Activated naive CD8-positive, alpha-beta T cell treated with anti-CD3 and anti-CD28 coated beads, Interleukin-2, amount 50 U/mL, for 16 hours (primary cell): ENCODE measurements around the gene OSBPL8.

Experiments used
- DNase-seq: peaks from one replicate; pipeline ENCODE4 v3.0.0-alpha.2; 2020; ENCODE audit warnings: low read depth, low spot score

OSBPL8 gene

GRCh38 chr12:76559400-76560085, at the start of gene OSBPL8:
Gene OSBPL8 (minus strand): TSS chr12:76559771. CDS start chr12:76487551, 72,220 bp downstream.
- DNase-seq = peak; percentile 88

- DNase-seq = no peak
Measured at GRCh38 chr12:76608070-76608469, 48.5 kb upstream of the OSBPL8 start.

- no peak for DNase-seq
Measured at GRCh38 chr12:76595056-76595455, 35.5 kb upstream of the OSBPL8 start.

- DNase-seq = no peak
Measured at GRCh38 chr12:76591476-76591875, 31.9 kb upstream of the OSBPL8 start.

GRCh38 chr12:76590131-76590530, 30.6 kb upstream of the OSBPL8 start:
- no peak for DNase-seq

- no peak for DNase-seq
Measured at GRCh38 chr12:76588881-76589565, 29.5 kb upstream of the OSBPL8 start.

GRCh38 chr12:76587428-76588178, 28.0 kb upstream of the OSBPL8 start:
- no peak for DNase-seq

- DNase-seq = no peak
Measured at GRCh38 chr12:76586764-76587395, 27.3 kb upstream of the OSBPL8 start.

- DNase-seq = no peak
Measured at GRCh38 chr12:76583301-76583700, 23.7 kb upstream of the OSBPL8 start.

- DNase-seq = no peak
Measured at GRCh38 chr12:76573840-76574373, 14.3 kb upstream of the OSBPL8 start.

GRCh38 chr12:76571256-76571655, 11.7 kb upstream of the OSBPL8 start:
- DNase-seq = no peak

- DNase-seq = no peak
Measured at GRCh38 chr12:76569685-76570604, 10.4 kb upstream of the OSBPL8 start.

- no peak for DNase-seq
Measured at GRCh38 chr12:76568888-76569551, 9.4 kb upstream of the OSBPL8 start.

- no peak for DNase-seq
Measured at GRCh38 chr12:76568130-76568529, 8.6 kb upstream of the OSBPL8 start.

- DNase-seq = no peak
Measured at GRCh38 chr12:76563061-76563460, 3.5 kb upstream of the OSBPL8 start.

- DNase-seq = no peak
Measured at GRCh38 chr12:76562130-76562529, 2.6 kb upstream of the OSBPL8 start.

- DNase-seq = no peak
Measured at GRCh38 chr12:76560086-76560491, 518 bp upstream of the OSBPL8 start.

- DNase-seq = peak; percentile 40
Measured at GRCh38 chr12:76558684-76559399, 729 bp downstream of the OSBPL8 start.

- DNase-seq = no peak
Measured at GRCh38 chr12:76556368-76556767, 3.2 kb downstream of the OSBPL8 start.

- DNase-seq = no peak
Measured at GRCh38 chr12:76555797-76556196, 3.8 kb downstream of the OSBPL8 start.
